Endothelial cell of umbilical vein (primary cell): ENCODE measurements around the gene FOXC1. TPM values are rescaled to one million over a fixed set of nuclear protein-coding genes. Genes with fewer than 3 reads are reported as not detected.

Experiments
- BruUV-seq: library from RNA; stranded (reverse); fragments of 400-500 nt; replicated peaks from 2 replicates; lab custom pipeline; 2021; lab: Mats Ljungman, UMichigan
- CTCF ChIA-PET: fragments of 300-600, 350-600 bp; sonication (Branson Sonifier 250); formaldehyde crosslinking; loops from one replicate; lab custom pipeline; 2021; ENCODE audit warnings: antibody characterized with exemption, inconsistent platforms; lab: Charles Lee
- POLR2A ChIA-PET: fragments of 300-600, 350-600 bp; sonication (Branson Sonifier 250); formaldehyde crosslinking; loops from one replicate; lab custom pipeline; 2021; ENCODE audit warnings: antibody characterized with exemption, inconsistent platforms; lab: Charles Lee
- DNase-seq: peaks from one replicate; pipeline ENCODE4 v3.0.0-alpha.2; 2011; ENCODE audit warnings: low read depth, low spot score
- FAIRE-seq: peaks from 2 replicates; lab custom pipeline; 2011; peaks lifted over from hg19 to GRCh38; lab: Jason Lieb, UNC
- H2AFZ ChIP-seq: 2 replicates; pipeline ENCODE4 v1.6.0; 2012; ENCODE audit warnings: low read depth, low read length, control low read depth, inconsistent platforms
- H3K27ac ChIP-seq: 2 replicates; pipeline ENCODE4 v1.5.1; 2011; ENCODE audit warnings: low read depth, mild to moderate bottlenecking, control low read depth, low read length, moderate library complexity; ENCODE audit not compliant: insufficient read depth
- H3K27me3 ChIP-seq, 2 experiments: 2 replicates each; pipeline versions ENCODE4 v1.6.0 to v1.6.1; 2011; ENCODE audit warnings: low read length in 2 of 2, mixed read lengths in 1 of 2; ENCODE audit not compliant: control insufficient read depth in 2 of 2, insufficient read depth in 2 of 2
- H3K36me3 ChIP-seq, 2 experiments: 2 replicates in 1 of 2; 3 replicates in 1 of 2; pipeline ENCODE4 v1.5.1; 2011; ENCODE audit warnings: low read length in 2 of 2, mild to moderate bottlenecking in 1 of 2, moderate library complexity in 1 of 2; ENCODE audit not compliant: control insufficient read depth in 2 of 2, insufficient read depth in 2 of 2; ENCODE audit errors: extremely low read depth in 1 of 2
- H3K4me1 ChIP-seq: 3 replicates; pipeline ENCODE4 v1.5.1; 2011; ENCODE audit warnings: mild to moderate bottlenecking, low read length; ENCODE audit not compliant: control insufficient read depth, insufficient read depth; ENCODE audit errors: extremely low read depth
- H3K4me2 ChIP-seq: 2 replicates; pipeline ENCODE4 v1.6.1; 2011; ENCODE audit warnings: low read length, control low read depth, mixed read lengths; ENCODE audit not compliant: insufficient read depth
- H3K4me3 ChIP-seq, 3 experiments: fragments of 200-600 bp in 1 of 3; sonication (generic), shearing (Covaris generic) in 1 of 3; replicated peaks in 1 of 3; 2 replicates each; pipeline ENCODE4 v1.5.1; 2011 to 2016; ENCODE audit warnings: control low read depth in 3 of 3, low read length in 3 of 3, mild to moderate bottlenecking in 2 of 3, inconsistent platforms in 1 of 3, low read depth in 1 of 3, moderate library complexity in 1 of 3; ENCODE audit not compliant: insufficient read depth in 1 of 3
- H3K79me2 ChIP-seq: 2 replicates; pipeline ENCODE4 v1.6.0; 2012; ENCODE audit warnings: low read length, inconsistent platforms; ENCODE audit not compliant: control insufficient read depth, insufficient read depth
- H3K9ac ChIP-seq: replicated peaks from 2 replicates; pipeline ENCODE3; 2011; ENCODE audit warnings: low read length, control low read depth; ENCODE audit not compliant: insufficient read depth; ENCODE audit errors: extremely low read depth
- H3K9me1 ChIP-seq: replicated peaks from 3 replicates; pipeline ENCODE4 v1.6.0; 2011; ENCODE audit warnings: mild to moderate bottlenecking, low read length; ENCODE audit not compliant: control insufficient read depth, insufficient read depth; ENCODE audit errors: extremely low read depth
- H3K9me3 ChIP-seq: replicated peaks from 2 replicates; pipeline ENCODE4 v1.5.1; 2012; ENCODE audit warnings: low read length, inconsistent platforms; ENCODE audit not compliant: control insufficient read depth, insufficient read depth
- H4K20me1 ChIP-seq: replicated peaks from 2 replicates; pipeline ENCODE3; 2011; ENCODE audit warnings: mild to moderate bottlenecking, low read length; ENCODE audit not compliant: control insufficient read depth, insufficient read depth; ENCODE audit errors: extremely low read depth
- EZH2 ChIP-seq: IDR thresholded peaks from 2 replicates; pipeline ENCODE4 v1.6.1; 2012; ENCODE audit warnings: borderline replicate concordance, low read depth, mild to moderate bottlenecking, moderate library complexity, low read length, inconsistent platforms; ENCODE audit not compliant: severe bottlenecking
- FOS ChIP-seq: IDR thresholded peaks from 2 replicates; pipeline ENCODE4 v1.6.1; 2011; ENCODE audit warnings: mild to moderate bottlenecking, low read length, moderate library complexity, borderline replicate concordance; ENCODE audit not compliant: insufficient read depth
- GATA2 ChIP-seq: IDR thresholded peaks from 2 replicates; pipeline ENCODE4 v1.7.0; 2011; ENCODE audit warnings: low read depth, mild to moderate bottlenecking, moderate library complexity, mixed read lengths, low read length; ENCODE audit not compliant: insufficient read length, insufficient read depth
- POLR2AphosphoS5 ChIP-seq: IDR thresholded peaks from 2 replicates; pipeline ENCODE4 v1.6.1; 2012; ENCODE audit warnings: low read depth, mild to moderate bottlenecking, control low read depth, low read length, moderate library complexity; ENCODE audit not compliant: insufficient read depth
- dilution Hi-C: fragments of 300-500 bp; cut with MboI; formaldehyde crosslinking; loops from one replicate; pipeline ENCODE4 v1.15.0; 2019; ENCODE audit warnings: low sequenced_read_pairs; ENCODE audit not compliant: extremely low pct_ligation_motif_present
- intact Hi-C: fragments of 100-400 bp; cut with micrococcal nuclease; formaldehyde crosslinking; loops from one replicate; pipeline ENCODE4 v1.10.0; 2022
- polyA plus RNA-seq, 4 experiments: library from polyadenylated mRNA; depleted of rRNA in 3 of 4; stranded (reverse) in 3 of 4; unstranded in 1 of 4; fragments of >200 nt; gene quantifications; 2 replicates each; pipeline versions ENCODE4 v1.2.1 to v1.2.3, GENCODE V29; 2011 to 2012; ENCODE audit warnings: missing spikeins in 1 of 4
- total RNA-seq: library from RNA; stranded (reverse); gene quantifications from 2 replicates; pipeline ENCODE4 v1.2.3, GENCODE V29; 2021
- TF ChIP-seq, protein P1 (sequence below), 2 donors: IDR thresholded peaks; 1 replicate in 1 of 2; 2 replicates in 1 of 2; pipeline ENCODE4 v1.5.1; 2011; ENCODE audit warnings: low read length in 2 of 2, mild to moderate bottlenecking in 2 of 2, moderate library complexity in 2 of 2, control low read depth in 1 of 2, inconsistent platforms in 1 of 2, low read depth in 1 of 2; ENCODE audit not compliant: insufficient read depth in 1 of 2; ENCODE audit errors: extremely low read depth in 1 of 2
- TF ChIP-seq, protein P2 (sequence below): IDR thresholded peaks from 2 replicates; pipeline ENCODE4 v1.6.1; 2011; ENCODE audit not compliant: insufficient read depth, insufficient read length

Gene FOXC1
- total and polyA plus RNA-seq, 2 donors (not counting 3 experiments of a cell fraction or from before 2014, with no cell fraction given): 6.4 to 16.4 TPM

DNA sequence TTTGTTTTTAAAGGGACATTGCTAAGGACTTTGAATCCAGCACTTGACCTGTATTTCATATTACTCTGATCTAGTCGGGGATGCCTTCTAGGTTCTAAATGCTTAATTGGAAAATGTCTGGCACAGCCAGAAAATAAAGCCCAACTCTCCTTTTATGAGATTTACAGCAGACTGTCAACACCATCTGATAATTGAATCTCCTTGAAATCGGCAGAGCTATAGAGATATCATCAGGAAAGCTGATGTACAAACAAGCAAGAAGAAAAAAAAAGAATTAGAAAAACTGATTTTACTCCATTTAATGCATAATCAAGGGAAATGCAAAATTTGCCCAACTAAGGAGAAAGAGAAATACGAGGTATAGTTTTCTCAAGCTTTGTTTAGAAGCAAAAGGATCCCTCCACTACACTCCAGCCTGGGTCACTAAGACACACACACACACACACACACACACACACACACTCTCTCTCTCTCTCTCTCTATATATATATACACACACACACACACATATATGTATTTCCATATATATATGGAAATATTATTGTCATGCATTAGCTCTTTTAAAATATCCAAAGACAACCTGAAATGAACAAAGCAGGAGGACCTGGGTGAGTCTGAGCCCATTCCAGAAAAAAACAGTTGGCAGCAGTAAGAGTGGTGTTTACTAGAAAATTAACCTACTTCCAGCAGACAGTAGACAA, 9.5 kb upstream of the FOXC1 start:
- Histone ChIP-seq H3K27me3 (peaks cover 2 to 3% of the 10 kb centered on the region in 2 experiments), H3K4me1 (peaks cover 3% of the 10 kb centered on the region), H2AFZ (no peak overlapping the region), H3K36me3 (no peaks in the 10 kb centered on the region), H3K27ac (no peak overlapping the region), H3K4me3 (no peak overlapping the region), H3K9ac (no peak overlapping the region), H3K79me2 (no peaks in the 10 kb centered on the region), H3K9me3 (no peaks in the 10 kb centered on the region), H3K4me2 (no peak overlapping the region), H3K9me1 (no peaks in the 10 kb centered on the region), H4K20me1 (no peaks in the 10 kb centered on the region)
- no TSS peak for BruUV-seq
- FAIRE-seq (no peak), DNase-seq (no peak)
- TF ChIP-seq FOS: no peak
- no peak for TF ChIP-seq EZH2
- no peak for TF ChIP-seq POLR2AphosphoS5
- TF ChIP-seq GATA2: no peak
- TF ChIP-seq, protein P1, sequence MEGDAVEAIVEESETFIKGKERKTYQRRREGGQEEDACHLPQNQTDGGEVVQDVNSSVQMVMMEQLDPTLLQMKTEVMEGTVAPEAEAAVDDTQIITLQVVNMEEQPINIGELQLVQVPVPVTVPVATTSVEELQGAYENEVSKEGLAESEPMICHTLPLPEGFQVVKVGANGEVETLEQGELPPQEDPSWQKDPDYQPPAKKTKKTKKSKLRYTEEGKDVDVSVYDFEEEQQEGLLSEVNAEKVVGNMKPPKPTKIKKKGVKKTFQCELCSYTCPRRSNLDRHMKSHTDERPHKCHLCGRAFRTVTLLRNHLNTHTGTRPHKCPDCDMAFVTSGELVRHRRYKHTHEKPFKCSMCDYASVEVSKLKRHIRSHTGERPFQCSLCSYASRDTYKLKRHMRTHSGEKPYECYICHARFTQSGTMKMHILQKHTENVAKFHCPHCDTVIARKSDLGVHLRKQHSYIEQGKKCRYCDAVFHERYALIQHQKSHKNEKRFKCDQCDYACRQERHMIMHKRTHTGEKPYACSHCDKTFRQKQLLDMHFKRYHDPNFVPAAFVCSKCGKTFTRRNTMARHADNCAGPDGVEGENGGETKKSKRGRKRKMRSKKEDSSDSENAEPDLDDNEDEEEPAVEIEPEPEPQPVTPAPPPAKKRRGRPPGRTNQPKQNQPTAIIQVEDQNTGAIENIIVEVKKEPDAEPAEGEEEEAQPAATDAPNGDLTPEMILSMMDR (IDR thresholded peaks at IDR 0.05; ENCODE audit: extremely low read depth in 1 of 2, insufficient read depth in 1 of 2, low read depth in 1 of 2, low read length in 2 of 2): no peak
- TF ChIP-seq, protein P2, sequence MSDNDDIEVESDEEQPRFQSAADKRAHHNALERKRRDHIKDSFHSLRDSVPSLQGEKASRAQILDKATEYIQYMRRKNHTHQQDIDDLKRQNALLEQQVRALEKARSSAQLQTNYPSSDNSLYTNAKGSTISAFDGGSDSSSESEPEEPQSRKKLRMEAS: no peak
- ChIA-PET CTCF (interaction anchor here (0.9 to 7.7 kb wide), 6 partner anchors 504 to 1150 kb away, joined by 3 to 90 read pairs (median 10); partner anchors contain the start of gene MYLK4), POLR2A (no interaction called here)
- intact Hi-C loops: no loop called here
- dilution Hi-C loops: loop anchor here (10.0 to 25.0 kb wide), 2 partner anchors 512 to 1045 kb away; no protein-coding TSS in a partner anchor
